RWPE1 (cell line): Measurements from ENCODE around the gene ZNF200.

Experiments used
- CTCF ChIA-PET: fragments of 350-600 bp; sonication (Branson Sonifier 250); formaldehyde crosslinking; extraction: SDS; loops from one replicate; lab custom pipeline; 2021; lab: Yijun Ruan, JAX
- POLR2A ChIA-PET: fragments of 400-600 bp; formaldehyde crosslinking; extraction: SDS; loops from one replicate; lab custom pipeline; 2020; ENCODE audit warnings: antibody characterized with exemption; ENCODE audit not compliant: low non-redundant PET; lab: Yijun Ruan, JAX
- DNase-seq: peaks from one replicate; pipeline ENCODE4 v3.0.0; 2012; ENCODE audit warnings: low spot score
- H3K27ac ChIP-seq: fragments of 450-650 bp; 2 replicates; pipeline ENCODE4 v1.5.1; 2017
- CTCF ChIP-seq: fragments of 450-650 bp; conservative IDR thresholded peaks from 2 replicates; pipeline ENCODE4 v1.5.1; 2017; ENCODE audit warnings: low read depth, mild to moderate bottlenecking

Gene ZNF200

GRCh38 chr16:3246002-3246401, 11.0 kb upstream of the ZNF200 start:
- ChIA-PET CTCF (no interaction called here), POLR2A (no interaction called here)
- no peak for DNase-seq
- TF ChIP-seq CTCF: no peak
- H3K27ac ChIP-seq: no peak overlapping the region

- ChIA-PET CTCF (no interaction called here), POLR2A (no interaction called here)
Measured at GRCh38 chr16:3243882-3244281, 8.9 kb upstream of the ZNF200 start.

GRCh38 chr16:3242709-3243108, 7.8 kb upstream of the ZNF200 start:
- DNase-seq: peak; percentile 51
- CTCF ChIA-PET: no interaction called here
- TF ChIP-seq CTCF: no peak
- POLR2A ChIA-PET: no interaction called here
- no peak overlapping the region for H3K27ac ChIP-seq

More at GRCh38 chr16:3243882-3244281, 8.9 kb upstream of the ZNF200 start:
- DNase-seq: peak; percentile 50
- no peak for TF ChIP-seq CTCF
- H3K27ac ChIP-seq: no peak overlapping the region

- no peak overlapping the region for H3K27ac ChIP-seq
- CTCF ChIA-PET: interaction anchor here (0.8 kb wide), 1 partner anchor 9 kb away, joined by 3 read pairs; no protein-coding TSS in a partner anchor
- POLR2A ChIA-PET: no interaction called here
- DNase-seq: no peak
- no peak for TF ChIP-seq CTCF
Measured at GRCh38 chr16:3241761-3242160, 6.8 kb upstream of the ZNF200 start.

- ChIA-PET CTCF (interaction anchor here (0.6 kb wide), 1 partner anchor 421 kb away, joined by 5 read pairs; no protein-coding TSS in a partner anchor), POLR2A (no interaction called here)
- no peak for DNase-seq
Measured at GRCh38 chr16:3235856-3236669, 1.1 kb upstream of the ZNF200 start.

GRCh38 chr16:3234543-3234856, 458 bp downstream of the ZNF200 start:
- TF ChIP-seq CTCF: no peak
- peak overlapping the region; percentile 94 for H3K27ac ChIP-seq
- ChIA-PET POLR2A (interaction anchor here (0.5 to 1.2 kb wide), 3 partner anchors 8 to 55 kb away, joined by 4 to 5 read pairs (median 5); no protein-coding TSS in a partner anchor), CTCF (interaction anchor here (0.6 to 0.8 kb wide), 2 partner anchors 15 to 33 kb away, joined by 3 read pairs; no protein-coding TSS in a partner anchor)
- DNase-seq: peak; percentile 25

More at GRCh38 chr16:3235856-3236669, 1.1 kb upstream of the ZNF200 start:
- no peak for TF ChIP-seq CTCF
- no peak overlapping the region for H3K27ac ChIP-seq
